A549 (cell line): ENCODE results near the gene UBAC2. TPM values are rescaled to one million over a fixed set of nuclear protein-coding genes. Genes with fewer than 3 reads are reported as not detected.

ENCODE experiments used
- ATAC-seq, 2 experiments: fragments of 200-7000 bp in 1 of 2; fragments of >200 bp in 1 of 2; cut with Nextera tagmentation in 1 of 2; cut with Tn5 transposase in 1 of 2; 3 replicates each; pipeline versions ENCODE4 v1.8.0 to v1.9.1; 2018 to 2020; ENCODE audit warnings: mild to moderate bottlenecking in 1 of 2, moderate library complexity in 1 of 2
- CTCF ChIA-PET: fragments of 300-600 bp; sonication (Branson Sonifier 250); formaldehyde crosslinking; extraction: SDS; loops from one replicate; lab custom pipeline; 2021; ENCODE audit warnings: antibody characterized with exemption, inconsistent platforms; lab: Yijun Ruan, JAX
- POLR2A ChIA-PET: fragments of 350-600 bp; formaldehyde crosslinking; extraction: SDS; loops from one replicate; lab custom pipeline; 2021; ENCODE audit warnings: antibody characterized with exemption, inconsistent platforms; lab: Yijun Ruan, JAX
- DNase-seq, 2 experiments: peaks; one replicate each; pipeline versions ENCODE4 v3.0.0 to v3.0.0-alpha.2; 2011 to 2016; ENCODE audit warnings: low read depth in 1 of 2, low spot score in 1 of 2
- FAIRE-seq: peaks from 2 replicates; lab custom pipeline; 2011; peaks lifted over from hg19 to GRCh38; lab: Jason Lieb, UNC
- H3K27ac ChIP-seq, 2 experiments: fragments of >200 bp; sonication (Bioruptor Twin); formaldehyde crosslinking; 3 replicates each; pipeline ENCODE4 v1.5.1; 2016 to 2017
- H3K4me1 ChIP-seq: fragments of >200 bp; sonication (Bioruptor Twin); formaldehyde crosslinking; 3 replicates; pipeline ENCODE4 v1.6.1; 2016
- H3K4me2 ChIP-seq: fragments of >200 bp; sonication (Bioruptor Twin); formaldehyde crosslinking; 3 replicates; pipeline ENCODE4 v1.6.1; 2016
- H3K4me3 ChIP-seq: fragments of >200 bp; sonication (Bioruptor Twin); formaldehyde crosslinking; 3 replicates; pipeline ENCODE4 v1.5.1; 2016
- H3K9me3 ChIP-seq: fragments of >200 bp; sonication (Bioruptor Twin); formaldehyde crosslinking; 3 replicates; pipeline ENCODE4 v1.6.1; 2016
- BCL3 ChIP-seq: fragments of >200 bp; sonication (Bioruptor Twin); formaldehyde crosslinking; IDR thresholded peaks from 3 replicates; pipeline ENCODE4 v1.6.1; 2016
- BHLHE40 ChIP-seq: IDR thresholded peaks from 2 replicates; pipeline ENCODE4 v1.6.1; 2012; ENCODE audit warnings: low read depth, low read length, inconsistent platforms
- CBX2 ChIP-seq: fragments of 200-600 bp; sonication (generic); IDR thresholded peaks from 2 replicates; pipeline ENCODE4 v1.6.1; 2016; ENCODE audit warnings: low read depth, mild to moderate bottlenecking, borderline replicate concordance
- HES2 ChIP-seq: fragments of >200 bp; sonication (Bioruptor Twin); formaldehyde crosslinking; IDR thresholded peaks from 2 replicates; pipeline ENCODE4 v1.6.1; 2016
- HMGXB4 ChIP-seq: fragments of 250-450 bp; sonication (Bioruptor Pico); IDR thresholded peaks from 2 replicates; pipeline ENCODE4 v1.5.0; 2021; ENCODE audit warnings: mild to moderate bottlenecking, moderate library complexity, borderline replicate concordance
- JUNB ChIP-seq: fragments of >200 bp; sonication (Bioruptor Twin); formaldehyde crosslinking; IDR thresholded peaks from 2 replicates; pipeline ENCODE4 v1.6.1; 2016
- NFE2L2 ChIP-seq: fragments of 150-350 bp; conservative IDR thresholded peaks from 2 replicates; pipeline ENCODE4 v1.6.1; 2014; ENCODE audit warnings: low read length
- NPAS2 ChIP-seq: fragments of 250-450 bp; sonication (Bioruptor Pico); IDR thresholded peaks from 2 replicates; pipeline ENCODE4 v1.8.0; 2022; ENCODE audit warnings: mild to moderate bottlenecking, moderate library complexity, borderline replicate concordance
- POLR2AphosphoS2 ChIP-seq: conservative IDR thresholded peaks from 2 replicates; pipeline ENCODE4 v1.6.1; 2012; ENCODE audit warnings: low read length, improper control_type of control experiment, inconsistent platforms
- RAD21 ChIP-seq, 2 experiments: fragments of >200 bp in 1 of 2; sonication (Bioruptor Twin) in 1 of 2; formaldehyde crosslinking in 1 of 2; IDR thresholded peaks in 1 of 2; conservative IDR thresholded peaks in 1 of 2; 2 replicates in 1 of 2; 3 replicates in 1 of 2; pipeline ENCODE4 v1.6.1; 2012 to 2018; ENCODE audit warnings: inconsistent platforms in 1 of 2
- RARB ChIP-seq: fragments of 250-450 bp; sonication (Bioruptor Pico); IDR thresholded peaks from 2 replicates; pipeline ENCODE4 v1.8.0; 2021; ENCODE audit warnings: mild to moderate bottlenecking, moderate library complexity
- RCOR1 ChIP-seq: fragments of 150-350 bp; IDR thresholded peaks from 2 replicates; pipeline ENCODE4 v1.6.1; 2014; ENCODE audit warnings: antibody characterized with exemption, low read length, low read depth
- SMC3 ChIP-seq: fragments of >200 bp; sonication (Bioruptor Twin); formaldehyde crosslinking; IDR thresholded peaks from 3 replicates; pipeline ENCODE4 v1.6.1; 2018; ENCODE audit warnings: inconsistent platforms
- WGBS: methylation state at CpG from one replicate; pipeline ENCODE4 v1.1.6; 2017; ENCODE audit errors: missing lambda C conversion rate; 5-methylcytosine and 5-hydroxymethylcytosine counted together
- polyA plus RNA-seq, 4 experiments: library from polyadenylated mRNA; depleted of rRNA in 3 of 4; stranded (reverse); fragments of >200 nt; fragmentation: RNase III in 1 of 4; extraction: RNeasy Plus Mini Kit Qiagen cat#74134 plus additional on column Dnase treatment in 1 of 4; gene quantifications; 2 replicates in 3 of 4; 3 replicates in 1 of 4; pipeline ENCODE4 v1.2.3, GENCODE V29; 2011 to 2017
- TF ChIP-seq, protein P1 (sequence below): fragments of >200 bp; sonication (Bioruptor Twin); formaldehyde crosslinking; IDR thresholded peaks from 3 replicates; pipeline ENCODE4 v1.5.1; 2016

UBAC2 gene
- polyA plus RNA-seq, 2 of the 4 experiments (the other 2 are of a cell fraction), result 61.6 to 103 TPM

- Histone ChIP-seq H3K4me3 (no peak overlapping the region), H3K9me3 (no peaks in the 10 kb centered on the region), H3K27ac (no peak overlapping the region), H3K4me1 (no peaks in the 10 kb centered on the region)
- no peak for DNase-seq
- 80% methylated on average over 1 of the region's 1 CpG for WGBS
- POLR2A ChIA-PET, result no interaction called here
- TF ChIP-seq BHLHE40 (no peak), NFE2L2 (no peak), SMC3 (no peak), NPAS2 (no peak), HMGXB4 (CRISPR knock-in tag) (no peak), RCOR1 (no peak), HES2 (no peak), POLR2AphosphoS2 (no peak)
- TF ChIP-seq, all 56 proteins: peak for 0
- ATAC-seq (no peak), FAIRE-seq (no peak)
- no peak overlapping the region for H3K4me2 ChIP-seq
- CTCF ChIA-PET, result interaction anchor here (1.0 to 2.2 kb wide), 7 partner anchors 8 to 394 kb away, joined by 3 to 12 read pairs (median 6); no protein-coding TSS in a partner anchor
These were observed 63.4 kb downstream of the UBAC2 start for GRCh38 chr13:99264051-99264450.

DNA sequence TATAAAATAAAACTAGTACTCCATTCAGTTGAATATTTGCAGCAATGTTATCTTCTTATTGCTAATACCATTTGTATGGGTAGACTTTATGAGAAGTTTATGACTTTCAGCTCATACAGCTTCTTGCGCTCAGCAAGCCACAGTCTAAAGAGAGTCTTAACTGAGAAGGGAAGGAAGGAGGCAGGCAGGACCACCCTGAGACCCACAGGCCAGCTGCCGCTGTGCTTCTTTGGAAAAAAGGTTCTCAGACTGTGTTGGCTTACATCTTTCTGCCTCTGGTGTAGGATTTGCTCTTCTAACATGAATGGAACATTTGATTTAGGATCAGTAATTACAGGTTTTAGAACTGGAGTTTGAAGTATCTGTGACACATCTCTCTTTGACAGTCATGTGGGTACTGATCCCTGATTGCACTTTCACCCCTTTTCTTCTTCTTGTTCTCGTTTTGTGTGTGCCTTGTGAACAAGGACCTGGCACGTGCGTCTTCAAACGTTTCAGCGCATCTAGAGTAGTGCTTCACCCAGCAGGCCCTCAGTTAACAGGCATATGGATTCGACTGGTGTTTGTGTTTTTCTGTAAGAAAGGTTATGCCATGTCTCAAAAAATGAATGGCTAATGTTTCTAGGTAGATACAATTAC lies 64.6 kb downstream of the UBAC2 start:
- POLR2A ChIA-PET, result interaction anchor here (1.1 kb wide), 1 partner anchor 65 kb away, joined by 5 read pairs; the partner anchor contains the start of gene UBAC2
- TF ChIP-seq JUNB, result no peak
- TF ChIP-seq RCOR1, result no peak
- DNase-seq (no peak), FAIRE-seq (no peak), ATAC-seq (no peak)
- CTCF ChIA-PET, result interaction anchor here (0.9 to 5.6 kb wide), 15 partner anchors 9 to 435 kb away, joined by 3 to 106 read pairs (median 6); partner anchors contain the start of gene UBAC2
- 74% methylated on average over 8 of the region's 8 CpGs for WGBS
- H3K4me2 ChIP-seq, result no peak overlapping the region
- no peak overlapping the region for H3K27ac ChIP-seq
- no peaks in the 10 kb centered on the region for H3K4me1 ChIP-seq
- H3K4me3 ChIP-seq, result no peak overlapping the region
- H3K9me3 ChIP-seq, result no peaks in the 10 kb centered on the region

- Histone ChIP-seq H3K4me2 (no peak overlapping the region), H3K4me1 (no peaks in the 10 kb centered on the region), H3K9me3 (no peaks in the 10 kb centered on the region), H3K27ac (no peak overlapping the region), H3K4me3 (no peak overlapping the region)
- ChIA-PET POLR2A (interaction anchor here (1.1 kb wide), 1 partner anchor 66 kb away, joined by 5 read pairs; the partner anchor contains the start of gene UBAC2), CTCF (interaction anchor here (0.6 to 5.6 kb wide), 24 partner anchors 9 to 436 kb away, joined by 3 to 106 read pairs (median 4); partner anchors contain the start of gene UBAC2)
- FAIRE-seq (no peak), DNase-seq (peak; percentile 18 to 39), ATAC-seq (peak; percentile 76 to 82; a peak in 3 of 6 replicates)
- peak; percentile 62 to 70 for TF ChIP-seq RAD21 (conservative IDR thresholded peaks at IDR 0.05 in 1 of 2, IDR thresholded peaks at IDR 0.05 in 1 of 2)
- no peak for TF ChIP-seq BCL3
- TF ChIP-seq, protein P1, sequence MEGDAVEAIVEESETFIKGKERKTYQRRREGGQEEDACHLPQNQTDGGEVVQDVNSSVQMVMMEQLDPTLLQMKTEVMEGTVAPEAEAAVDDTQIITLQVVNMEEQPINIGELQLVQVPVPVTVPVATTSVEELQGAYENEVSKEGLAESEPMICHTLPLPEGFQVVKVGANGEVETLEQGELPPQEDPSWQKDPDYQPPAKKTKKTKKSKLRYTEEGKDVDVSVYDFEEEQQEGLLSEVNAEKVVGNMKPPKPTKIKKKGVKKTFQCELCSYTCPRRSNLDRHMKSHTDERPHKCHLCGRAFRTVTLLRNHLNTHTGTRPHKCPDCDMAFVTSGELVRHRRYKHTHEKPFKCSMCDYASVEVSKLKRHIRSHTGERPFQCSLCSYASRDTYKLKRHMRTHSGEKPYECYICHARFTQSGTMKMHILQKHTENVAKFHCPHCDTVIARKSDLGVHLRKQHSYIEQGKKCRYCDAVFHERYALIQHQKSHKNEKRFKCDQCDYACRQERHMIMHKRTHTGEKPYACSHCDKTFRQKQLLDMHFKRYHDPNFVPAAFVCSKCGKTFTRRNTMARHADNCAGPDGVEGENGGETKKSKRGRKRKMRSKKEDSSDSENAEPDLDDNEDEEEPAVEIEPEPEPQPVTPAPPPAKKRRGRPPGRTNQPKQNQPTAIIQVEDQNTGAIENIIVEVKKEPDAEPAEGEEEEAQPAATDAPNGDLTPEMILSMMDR, result peak; percentile 60
- no peak for TF ChIP-seq CBX2
- TF ChIP-seq RARB, result no peak
- TF ChIP-seq SMC3, result peak; percentile 47
- WGBS, result 28% methylated on average over 3 of the region's 3 CpGs
These were observed 65.3 kb downstream of the UBAC2 start for GRCh38 chr13:99265821-99266426.
